Thyroid gland (tissue), 4 donors: Measurements from ENCODE around the gene BOK.

Experiments used
- POLR2A ChIP-seq, 2 donors: fragments of 450-650 bp; IDR thresholded peaks; one replicate each; pipeline ENCODE4 v1.6.1; 2017; ENCODE audit warnings: antibody characterized with exemption in 2 of 2, mild to moderate bottlenecking in 2 of 2, moderate library complexity in 1 of 2
- TF ChIP-seq, protein P1 (sequence below), 6 experiments: fragments of 200-600 bp in 3 of 6; fragments of 450-650 bp in 3 of 6; sonication (generic) in 3 of 6; IDR thresholded peaks; one replicate each; pipeline ENCODE4 v1.5.1; 2016 to 2019; ENCODE audit warnings: antibody characterized with exemption in 6 of 6, mild to moderate bottlenecking in 2 of 6, inconsistent platforms in 1 of 6, moderate library complexity in 1 of 6

- TF ChIP-seq, protein P1, sequence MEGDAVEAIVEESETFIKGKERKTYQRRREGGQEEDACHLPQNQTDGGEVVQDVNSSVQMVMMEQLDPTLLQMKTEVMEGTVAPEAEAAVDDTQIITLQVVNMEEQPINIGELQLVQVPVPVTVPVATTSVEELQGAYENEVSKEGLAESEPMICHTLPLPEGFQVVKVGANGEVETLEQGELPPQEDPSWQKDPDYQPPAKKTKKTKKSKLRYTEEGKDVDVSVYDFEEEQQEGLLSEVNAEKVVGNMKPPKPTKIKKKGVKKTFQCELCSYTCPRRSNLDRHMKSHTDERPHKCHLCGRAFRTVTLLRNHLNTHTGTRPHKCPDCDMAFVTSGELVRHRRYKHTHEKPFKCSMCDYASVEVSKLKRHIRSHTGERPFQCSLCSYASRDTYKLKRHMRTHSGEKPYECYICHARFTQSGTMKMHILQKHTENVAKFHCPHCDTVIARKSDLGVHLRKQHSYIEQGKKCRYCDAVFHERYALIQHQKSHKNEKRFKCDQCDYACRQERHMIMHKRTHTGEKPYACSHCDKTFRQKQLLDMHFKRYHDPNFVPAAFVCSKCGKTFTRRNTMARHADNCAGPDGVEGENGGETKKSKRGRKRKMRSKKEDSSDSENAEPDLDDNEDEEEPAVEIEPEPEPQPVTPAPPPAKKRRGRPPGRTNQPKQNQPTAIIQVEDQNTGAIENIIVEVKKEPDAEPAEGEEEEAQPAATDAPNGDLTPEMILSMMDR (IDR thresholded peaks at IDR 0.05): no peak
- no peak for TF ChIP-seq POLR2A (IDR thresholded peaks at IDR 0.05)
Measured at GRCh38 chr2:241563981-241564595, 5.5 kb downstream of the BOK start.
